HG03097 (cell line): Measurements from ENCODE around the gene AGO1.

Experiments
- ATAC-seq: cut with Tn5 transposase; IDR thresholded peaks from one replicate; pipeline ENCODE4 v1.9.1; 2021; ENCODE audit not compliant: unreplicated experiment, low FRiP score

The AGO1 gene

GRCh38 chr1:35902671-35903070 is 19.7 kb downstream of the AGO1 start:
- ATAC-seq, result no peak

- no peak for ATAC-seq
Measured at GRCh38 chr1:35914717-35915116, 31.7 kb downstream of the AGO1 start.

- no peak for ATAC-seq
Measured at GRCh38 chr1:35915693-35916092, 32.7 kb downstream of the AGO1 start.

GRCh38 chr1:35923791-35924221 is 40.8 kb downstream of the AGO1 start:
- ATAC-seq, result no peak

GRCh38 chr1:35924838-35925237 is 41.8 kb downstream of the AGO1 start:
- ATAC-seq, result no peak

- ATAC-seq, result no peak
Measured at GRCh38 chr1:35925741-35926140, 42.7 kb downstream of the AGO1 start.

- no peak for ATAC-seq
Measured at GRCh38 chr1:35927472-35927871, 44.5 kb downstream of the AGO1 start.

- no peak for ATAC-seq
Measured at GRCh38 chr1:35929730-35930592, 47.0 kb downstream of the AGO1 start.

GRCh38 chr1:35930593-35931445 is 47.8 kb downstream of the AGO1 start, which contains the start of gene AGO3:
TSS of gene AGO3 (plus strand) at chr1:35931105. CDS start at chr1:35931427, 322 bp downstream.
- ATAC-seq, result peak; percentile 83

GRCh38 chr1:35931446-35932157 is 48.6 kb downstream of the AGO1 start:
- no peak for ATAC-seq

GRCh38 chr1:35932158-35932636 is 49.2 kb downstream of the AGO1 start:
- no peak for ATAC-seq

GRCh38 chr1:35932941-35933340 is 49.9 kb downstream of the AGO1 start:
- no peak for ATAC-seq

- ATAC-seq, result no peak
Measured at GRCh38 chr1:35935442-35936388, 52.7 kb downstream of the AGO1 start.

GRCh38 chr1:35936838-35937237 is 53.8 kb downstream of the AGO1 start:
- ATAC-seq, result no peak

- no peak for ATAC-seq
Measured at GRCh38 chr1:35939484-35939883, 56.5 kb downstream of the AGO1 start.

GRCh38 chr1:35945327-35945726 is 62.3 kb downstream of the AGO1 start:
- no peak for ATAC-seq

- no peak for ATAC-seq
Measured at GRCh38 chr1:35947547-35947946, 64.5 kb downstream of the AGO1 start.

- ATAC-seq, result no peak
Measured at GRCh38 chr1:35958558-35958957, 75.5 kb downstream of the AGO1 start.

- ATAC-seq, result no peak
Measured at GRCh38 chr1:35959304-35959703, 76.3 kb downstream of the AGO1 start.

- ATAC-seq, result no peak
Measured at GRCh38 chr1:35962952-35963351, 79.9 kb downstream of the AGO1 start.
